H9 (cell line): ENCODE measurements around the gene SYNPO2L. TPM values are rescaled to one million over a fixed set of nuclear protein-coding genes. Genes with fewer than 3 reads are reported as not detected.

Experiments used
- DNase-seq: peaks from one replicate; pipeline ENCODE4 v3.0.0-alpha.2; 2017
- H2AFZ ChIP-seq: one replicate; pipeline ENCODE4 v1.6.1; 2013; ENCODE audit warnings: mild to moderate bottlenecking, low read length, control low read depth, moderate library complexity
- H2AK5ac ChIP-seq: 2 replicates; pipeline ENCODE4 v1.6.1; 2013; ENCODE audit warnings: low read length, control low read depth, mixed read lengths; ENCODE audit not compliant: insufficient read length
- H2BK120ac ChIP-seq: one replicate; pipeline ENCODE4 v1.6.1; 2013; ENCODE audit warnings: low read depth, mild to moderate bottlenecking, low read length, control low read depth, inconsistent platforms; ENCODE audit not compliant: poor library complexity, severe bottlenecking
- H2BK12ac ChIP-seq: 2 replicates; pipeline ENCODE4 v1.6.1; 2013; ENCODE audit warnings: low read length, control low read depth, mixed read lengths, low read depth; ENCODE audit not compliant: insufficient read length
- H2BK15ac ChIP-seq: 2 replicates; pipeline ENCODE4 v1.6.1; 2013; ENCODE audit warnings: low read depth, low read length, control low read depth
- H2BK20ac ChIP-seq: one replicate; pipeline ENCODE4 v1.6.1; 2013; ENCODE audit warnings: low read depth, mild to moderate bottlenecking, low read length, control low read depth, inconsistent platforms; ENCODE audit not compliant: poor library complexity, severe bottlenecking
- H2BK5ac ChIP-seq: 2 replicates; pipeline ENCODE4 v1.6.1; 2013; ENCODE audit warnings: low read length, control low read depth, mixed read lengths; ENCODE audit not compliant: insufficient read length
- H3K14ac ChIP-seq: 2 replicates; pipeline ENCODE4 v1.6.1; 2013; ENCODE audit warnings: low read length, control low read depth; ENCODE audit not compliant: insufficient read depth
- H3K18ac ChIP-seq: 2 replicates; pipeline ENCODE4 v1.6.1; 2013; ENCODE audit warnings: low read depth, mild to moderate bottlenecking, mixed read lengths, low read length, control low read depth; ENCODE audit not compliant: insufficient read length
- H3K23ac ChIP-seq: 2 replicates; pipeline ENCODE4 v1.6.1; 2013; ENCODE audit warnings: low read length, control low read depth, mixed read lengths, low read depth; ENCODE audit not compliant: insufficient read length
- H3K23me2 ChIP-seq: 2 replicates; pipeline ENCODE4 v1.6.1; 2013; ENCODE audit warnings: low read depth, mild to moderate bottlenecking, mixed read lengths, low read length, control low read depth; ENCODE audit not compliant: insufficient read length, poor library complexity, severe bottlenecking
- H3K27ac ChIP-seq: 2 replicates; pipeline ENCODE4 v1.5.1; 2013; ENCODE audit warnings: low read length, control low read depth, mixed read lengths, low read depth; ENCODE audit not compliant: insufficient read length
- H3K27me3 ChIP-seq: 2 replicates; pipeline ENCODE4 v1.6.1; 2013; ENCODE audit warnings: low read length, control low read depth, inconsistent platforms; ENCODE audit not compliant: insufficient read depth
- H3K4ac ChIP-seq: 2 replicates; pipeline ENCODE4 v1.6.1; 2013; ENCODE audit warnings: low read depth, mild to moderate bottlenecking, control low read depth, inconsistent platforms, low read length, moderate library complexity
- H3K4me1 ChIP-seq: 2 replicates; pipeline ENCODE4 v1.6.1; 2013; ENCODE audit warnings: low read length, control low read depth, inconsistent platforms; ENCODE audit not compliant: insufficient read depth
- H3K4me2 ChIP-seq: 2 replicates; pipeline ENCODE4 v1.6.1; 2013; ENCODE audit warnings: low read length, control low read depth, mixed read lengths; ENCODE audit not compliant: insufficient read length, insufficient read depth
- H3K56ac ChIP-seq: 2 replicates; pipeline ENCODE4 v1.6.1; 2013; ENCODE audit warnings: low read depth, mild to moderate bottlenecking, mixed read lengths, low read length, control low read depth; ENCODE audit not compliant: insufficient read length
- H3K79me1 ChIP-seq: 2 replicates; pipeline ENCODE4 v1.6.1; 2013; ENCODE audit warnings: low read depth, mild to moderate bottlenecking, moderate library complexity, low read length, control low read depth, inconsistent platforms; ENCODE audit not compliant: insufficient read depth, poor library complexity, severe bottlenecking
- H3K79me2 ChIP-seq: 2 replicates; pipeline ENCODE4 v1.6.1; 2013; ENCODE audit warnings: low read length, control low read depth, inconsistent platforms; ENCODE audit not compliant: insufficient read depth
- H3K9ac ChIP-seq: 2 replicates; pipeline ENCODE4 v1.6.1; 2013; ENCODE audit warnings: low read length, control low read depth, mixed read lengths; ENCODE audit not compliant: insufficient read length; ENCODE audit errors: extremely low read depth
- H3K9me3 ChIP-seq: one replicate; pipeline ENCODE4 v1.6.1; 2013; ENCODE audit warnings: low read depth, low read length, inconsistent platforms; ENCODE audit not compliant: control insufficient read depth
- H3T11ph ChIP-seq: one replicate; pipeline ENCODE4 v1.6.1; 2013; ENCODE audit warnings: mild to moderate bottlenecking, low read length, control low read depth, inconsistent platforms
- H4K20me1 ChIP-seq: one replicate; pipeline ENCODE4 v1.6.1; 2013; ENCODE audit not compliant: control insufficient read depth, insufficient read length, insufficient read depth
- H4K5ac ChIP-seq: 2 replicates; pipeline ENCODE4 v1.6.1; 2013; ENCODE audit warnings: low read depth, mild to moderate bottlenecking, mixed read lengths, low read length, control low read depth; ENCODE audit not compliant: insufficient read length
- H4K8ac ChIP-seq: replicated peaks from 2 replicates; pipeline ENCODE4 v1.6.1; 2013; ENCODE audit warnings: low read length, control low read depth, mixed read lengths, low read depth; ENCODE audit not compliant: insufficient read length
- H4K91ac ChIP-seq: 2 replicates; pipeline ENCODE4 v1.6.1; 2013; ENCODE audit warnings: low read depth, mild to moderate bottlenecking, moderate library complexity, mixed read lengths, low read length, control low read depth; ENCODE audit not compliant: insufficient read length
- H3K27ac Mint-ChIP-seq, 3 experiments: 2 replicates in 2 of 3; 3 replicates in 1 of 3; pipeline ENCODE4 v1.8.0; 2020 to 2021; ENCODE audit warnings: mixed read lengths in 3 of 3, mild to moderate bottlenecking in 1 of 3, moderate library complexity in 1 of 3
- H3K27me3 Mint-ChIP-seq: 2 replicates; pipeline ENCODE4 v1.8.0; 2021; ENCODE audit warnings: low read depth, mild to moderate bottlenecking, moderate library complexity, mixed read lengths
- H3K36me3 Mint-ChIP-seq, 3 experiments: 2 replicates in 2 of 3; 3 replicates in 1 of 3; pipeline ENCODE4 v1.8.0; 2020 to 2021; ENCODE audit warnings: low read depth in 3 of 3, mixed read lengths in 3 of 3; ENCODE audit not compliant: insufficient read depth in 1 of 3
- H3K4me1 Mint-ChIP-seq, 2 experiments: 2 replicates each; pipeline ENCODE4 v1.8.0; 2020; ENCODE audit warnings: mixed read lengths in 2 of 2
- H3K4me3 Mint-ChIP-seq, 2 experiments: 2 replicates in 1 of 2; 3 replicates in 1 of 2; pipeline ENCODE4 v1.8.0; 2020 to 2021; ENCODE audit warnings: mild to moderate bottlenecking in 2 of 2, mixed read lengths in 2 of 2, moderate library complexity in 1 of 2
- H3K9me3 Mint-ChIP-seq, 2 experiments: 2 replicates in 1 of 2; 3 replicates in 1 of 2; pipeline ENCODE4 v1.8.0; 2020; ENCODE audit warnings: mild to moderate bottlenecking in 2 of 2, mixed read lengths in 2 of 2, moderate library complexity in 1 of 2
- CTCF ChIP-seq: fragments of 200-600 bp; sonication (generic); conservative IDR thresholded peaks from 3 replicates; pipeline ENCODE4 v1.8.0; 2021; ENCODE audit warnings: antibody characterized with exemption, mild to moderate bottlenecking
- WGBS: extraction: QIAGEN DNeasy Blood & Tissue Kit; methylation state at CpG from one replicate; pipeline ENCODE4 v1.1.7; 2013; ENCODE audit warnings: missing lambda C conversion rate, low lambda C conversion rate, mixed read lengths; ENCODE audit not compliant: insufficient read length; ENCODE audit errors: extremely low coverage; 5-methylcytosine and 5-hydroxymethylcytosine counted together
- total RNA-seq: library from RNA; stranded (reverse); gene quantifications from 2 replicates; pipeline ENCODE4 v1.2.1, GENCODE V29; 2021

The SYNPO2L gene
- total RNA-seq, 1 experiment from 2014 or later: 0.11 TPM

GRCh38 chr10:73629165-73629564 is 26.7 kb downstream of the SYNPO2L start:
- no peaks in the 10 kb centered on the region; a peak in 1 of 7 replicates for H3K36me3 Mint-ChIP-seq
- no peak overlapping the region for H2BK15ac ChIP-seq
- H3T11ph ChIP-seq: no peak overlapping the region
- H3K18ac ChIP-seq: no peak overlapping the region
- no peaks in the 10 kb centered on the region for H3K9me3 ChIP-seq
- no peak overlapping the region for H3K14ac ChIP-seq
- TF ChIP-seq CTCF: no peak
- no peak overlapping the region for H4K8ac ChIP-seq
- H3K4me1 ChIP-seq: no peaks in the 10 kb centered on the region
- H3K27me3 Mint-ChIP-seq: no peaks in the 10 kb centered on the region
- no peak overlapping the region for H4K5ac ChIP-seq
- no peak overlapping the region for H3K4ac ChIP-seq
- no peaks in the 10 kb centered on the region for H3K79me1 ChIP-seq
- H3K56ac ChIP-seq: no peak overlapping the region
- H4K20me1 ChIP-seq: no peaks in the 10 kb centered on the region
- no peak overlapping the region for H2BK20ac ChIP-seq
- H3K9ac ChIP-seq: no peak overlapping the region
- H3K79me2 ChIP-seq: no peaks in the 10 kb centered on the region
- no peak overlapping the region; a peak in 1 of 7 replicates for H3K27ac Mint-ChIP-seq
- DNase-seq: no peak
- H3K4me2 ChIP-seq: no peak overlapping the region
- peaks cover 21 to 24% of the 10 kb centered on the region in 2 experiments for H3K4me1 Mint-ChIP-seq
- H3K27ac ChIP-seq: no peak overlapping the region
- H2BK120ac ChIP-seq: no peak overlapping the region
- no peaks in the 10 kb centered on the region for H3K27me3 ChIP-seq
- H2BK12ac ChIP-seq: no peak overlapping the region
- H2BK5ac ChIP-seq: no peak overlapping the region
- no peak overlapping the region for H3K4me3 Mint-ChIP-seq
- H3K9me3 Mint-ChIP-seq: no peaks in the 10 kb centered on the region; a peak in 1 of 5 replicates
- WGBS: no CpG with 5 or more reads among the region's 5 CpGs
- no peak overlapping the region for H3K23ac ChIP-seq
- H3K23me2 ChIP-seq: no peaks in the 10 kb centered on the region
- H4K91ac ChIP-seq: no peak overlapping the region
- H2AK5ac ChIP-seq: no peak overlapping the region
- no peak overlapping the region for H2AFZ ChIP-seq
